HG03571 (cell line): ENCODE results near the gene SYNE2.
"Not testable (repeated sequence)": the region's sequence is repeated elsewhere in the genome, so short reads cannot be mapped to it uniquely, and the experiment has no call there.

Experiments used
- ATAC-seq: cut with Tn5 transposase; IDR thresholded peaks from one replicate; pipeline ENCODE4 v1.9.1; 2021; ENCODE audit not compliant: unreplicated experiment

SYNE2 gene

DNA sequence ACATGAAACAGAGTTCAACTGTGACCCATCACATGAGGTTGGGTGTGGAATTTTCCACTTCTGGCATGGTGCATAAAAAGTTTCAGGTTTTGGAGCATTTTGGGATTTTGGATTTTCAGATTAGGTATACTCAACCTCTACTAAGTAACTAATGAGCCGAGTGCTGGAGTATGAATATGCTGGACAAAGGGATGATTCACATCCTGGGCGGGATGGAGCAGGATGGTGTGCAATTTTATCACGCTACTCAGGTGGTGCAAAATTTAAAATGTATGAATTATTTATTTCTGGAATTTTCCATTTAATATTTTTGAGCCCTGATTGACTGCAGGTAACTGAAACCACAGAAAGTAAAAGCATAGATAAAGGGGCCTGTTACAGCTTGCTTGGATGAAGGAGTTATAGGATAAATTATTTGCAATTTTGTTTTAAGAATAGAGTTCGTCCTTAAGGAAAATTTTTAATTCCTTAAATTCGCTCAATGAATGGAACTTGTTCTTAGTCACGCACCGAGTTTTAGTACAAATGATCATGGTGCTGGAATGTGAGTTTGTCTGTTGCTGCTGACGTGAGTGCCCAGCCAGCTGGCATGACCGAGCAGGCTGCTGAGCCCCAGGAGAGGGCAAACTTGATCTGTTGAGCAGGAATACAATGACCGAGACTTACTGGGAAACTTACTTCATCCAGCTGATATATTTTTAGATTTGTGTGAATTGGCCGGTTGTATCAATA is 265.0 kb downstream of the SYNE2 start:
- ATAC-seq = no peak

DNA sequence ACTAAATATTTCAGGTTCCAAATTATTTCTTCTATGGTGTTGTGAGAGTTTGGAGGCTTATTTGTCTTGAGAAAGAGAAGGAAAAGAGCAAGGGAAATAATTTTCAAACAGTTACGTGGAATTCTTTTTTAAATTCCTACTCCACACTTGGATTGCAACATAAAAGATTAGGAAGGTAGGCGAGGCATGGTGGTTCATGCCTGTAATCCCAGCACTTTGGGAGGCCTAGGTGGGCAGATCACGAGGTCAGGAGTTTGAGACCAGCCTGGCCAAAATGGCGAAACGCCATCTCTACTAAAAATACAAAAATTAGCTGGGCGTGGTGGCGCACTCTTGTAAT is 265.6 kb downstream of the SYNE2 start:
- ATAC-seq = not testable (repeated sequence)

DNA sequence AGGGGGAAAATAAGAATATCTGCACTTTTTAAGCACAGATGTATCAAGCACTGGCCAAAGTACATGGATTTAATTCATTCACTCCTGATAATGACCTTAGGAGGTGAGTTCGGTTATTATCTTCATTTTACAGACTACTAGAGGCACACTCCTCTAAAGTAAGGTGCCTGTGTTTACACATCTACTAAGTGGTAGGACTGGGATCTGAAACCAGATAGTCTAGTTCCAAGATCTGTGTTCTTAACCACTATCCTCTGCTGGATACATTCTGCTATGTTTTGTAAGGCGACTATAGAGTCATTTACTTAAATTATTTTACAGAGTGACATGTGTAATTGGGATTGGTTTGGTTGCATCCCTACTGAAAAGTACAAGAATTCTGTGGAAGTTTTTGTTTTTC is 266.1 kb downstream of the SYNE2 start:
- ATAC-seq = no peak

DNA sequence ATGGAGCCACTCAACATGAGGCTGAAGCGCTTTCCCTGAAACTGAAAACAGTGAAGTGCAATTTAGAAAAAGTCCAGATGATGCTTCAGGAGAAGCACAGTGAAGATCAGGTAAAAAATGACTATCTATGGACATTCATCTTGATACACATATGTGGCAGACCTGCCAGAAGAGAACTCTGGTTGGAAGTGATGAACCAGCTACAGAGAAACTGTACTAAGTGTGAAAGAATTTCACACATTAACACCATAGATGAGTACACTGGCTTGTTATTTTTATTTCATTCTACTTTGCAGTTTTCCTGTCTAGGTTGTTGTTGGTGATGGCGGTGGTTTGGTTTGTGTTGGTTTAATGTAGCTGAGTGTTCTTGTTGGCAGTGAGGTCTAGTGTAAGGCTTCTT is 266.7 kb downstream of the SYNE2 start:
- ATAC-seq = no peak

DNA sequence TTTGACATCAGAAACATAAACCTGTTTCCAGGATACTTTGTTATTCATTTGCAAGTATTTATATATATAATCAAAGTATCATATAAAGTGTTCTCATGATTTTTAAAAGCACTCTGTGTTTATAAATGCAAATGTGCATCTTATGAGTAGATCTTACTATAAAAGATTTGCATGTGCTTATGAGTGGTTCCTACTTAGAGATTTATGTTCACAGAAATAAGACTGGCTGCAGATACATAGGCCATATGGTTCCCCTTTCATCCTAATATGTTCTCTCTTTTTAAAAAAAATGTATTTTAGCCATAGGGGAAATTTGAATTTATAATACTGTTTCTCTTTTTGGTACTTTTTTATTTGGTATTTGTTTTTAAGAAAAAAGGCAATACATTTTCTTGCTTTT is 267.2 kb downstream of the SYNE2 start:
- ATAC-seq = no peak

DNA sequence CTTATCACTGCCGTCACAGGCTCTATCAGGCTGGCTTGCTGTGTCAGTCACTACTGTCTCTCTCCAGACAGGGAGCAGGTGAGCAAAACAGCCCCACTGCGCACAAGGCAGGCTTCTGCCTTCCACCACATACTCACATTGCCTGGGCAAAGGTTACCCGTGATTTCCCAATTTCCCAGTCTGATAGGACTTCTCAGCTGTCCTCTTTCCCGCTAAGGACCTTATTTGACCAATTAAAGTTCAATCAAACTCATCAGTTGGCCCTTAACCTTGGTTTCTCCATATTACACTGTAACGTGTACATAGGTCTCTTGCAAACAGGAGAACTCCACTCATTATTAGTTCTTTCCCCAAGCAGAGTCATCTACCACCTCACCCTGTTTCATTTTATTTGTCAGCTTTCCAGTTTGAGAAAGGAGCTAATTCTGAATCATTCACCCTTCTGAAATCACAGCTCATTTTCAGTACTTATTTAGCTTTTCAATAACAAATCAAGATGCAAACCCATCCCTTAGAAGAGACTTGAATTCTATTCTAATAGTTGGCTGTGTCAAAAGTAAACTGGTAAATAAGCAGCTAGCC is 270.5 kb downstream of the SYNE2 start:
- ATAC-seq = no peak

DNA sequence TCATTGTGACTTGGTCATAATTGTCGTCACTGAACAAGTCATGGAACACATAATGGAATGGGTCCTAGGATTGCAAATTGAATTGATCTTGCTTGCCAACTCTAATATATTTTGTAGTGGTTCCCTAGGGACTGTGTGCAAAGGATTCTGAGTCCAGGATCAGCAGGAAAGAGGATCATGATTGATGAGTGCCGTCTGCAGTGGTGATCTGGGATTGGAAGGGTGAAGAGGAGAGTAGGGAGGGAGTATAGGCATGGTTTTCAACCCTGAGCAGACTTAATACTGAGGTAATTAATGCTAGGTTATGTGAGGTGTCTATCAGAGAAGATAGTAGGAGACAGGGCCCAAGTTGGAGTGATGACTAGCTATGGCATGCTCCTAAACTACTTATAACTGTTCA is 272.5 kb downstream of the SYNE2 start:
- ATAC-seq = no peak

DNA sequence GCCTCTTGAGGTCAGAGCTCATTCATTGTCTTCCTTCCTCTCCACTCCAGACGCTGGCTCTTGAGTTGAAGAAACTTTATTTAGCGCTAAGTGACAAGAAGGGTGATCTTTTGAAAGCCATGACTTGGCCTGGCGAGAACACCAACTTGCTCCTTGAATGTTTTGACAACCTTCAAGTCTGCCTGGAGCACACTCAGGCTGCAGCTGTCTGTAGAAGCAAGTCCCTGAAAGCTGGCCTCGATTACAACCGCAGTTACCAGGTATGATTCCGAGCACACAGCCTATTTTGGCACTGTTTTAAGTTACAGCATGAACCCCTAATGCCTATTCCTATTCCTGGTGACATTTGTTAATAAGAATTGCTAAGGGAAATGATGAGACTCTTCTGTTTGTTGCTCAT is 273.7 kb downstream of the SYNE2 start:
- ATAC-seq = no peak

DNA sequence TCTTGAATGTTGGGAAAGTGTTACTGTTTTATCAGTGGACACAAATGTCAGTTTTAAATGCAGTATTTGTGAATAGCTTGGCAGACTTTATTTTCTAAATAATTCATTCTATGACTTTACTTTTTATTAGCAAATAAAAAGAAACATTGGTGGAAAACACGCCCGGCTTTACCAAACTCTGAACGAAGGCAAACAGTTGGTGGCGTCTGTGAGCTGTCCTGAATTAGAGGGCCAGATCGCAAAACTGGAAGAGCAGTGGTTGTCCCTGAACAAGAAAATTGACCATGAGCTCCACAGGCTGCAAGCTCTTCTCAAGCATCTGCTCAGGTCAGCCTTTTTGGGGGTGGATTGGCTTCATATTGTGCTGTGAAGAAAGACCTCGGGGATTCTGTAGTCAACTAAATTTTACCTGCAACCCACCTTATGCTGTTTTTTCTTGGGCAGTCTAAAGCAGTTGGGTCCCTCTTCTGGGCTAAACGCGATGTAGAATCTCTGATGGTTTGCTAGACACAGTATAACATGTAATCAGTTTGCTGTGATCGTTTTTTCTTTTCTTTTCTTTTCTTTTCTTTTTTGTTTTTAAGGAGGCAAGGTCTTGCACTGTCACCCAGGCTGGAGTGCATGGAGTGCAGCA is 285.0 kb downstream of the SYNE2 start:
- ATAC-seq = no peak

DNA sequence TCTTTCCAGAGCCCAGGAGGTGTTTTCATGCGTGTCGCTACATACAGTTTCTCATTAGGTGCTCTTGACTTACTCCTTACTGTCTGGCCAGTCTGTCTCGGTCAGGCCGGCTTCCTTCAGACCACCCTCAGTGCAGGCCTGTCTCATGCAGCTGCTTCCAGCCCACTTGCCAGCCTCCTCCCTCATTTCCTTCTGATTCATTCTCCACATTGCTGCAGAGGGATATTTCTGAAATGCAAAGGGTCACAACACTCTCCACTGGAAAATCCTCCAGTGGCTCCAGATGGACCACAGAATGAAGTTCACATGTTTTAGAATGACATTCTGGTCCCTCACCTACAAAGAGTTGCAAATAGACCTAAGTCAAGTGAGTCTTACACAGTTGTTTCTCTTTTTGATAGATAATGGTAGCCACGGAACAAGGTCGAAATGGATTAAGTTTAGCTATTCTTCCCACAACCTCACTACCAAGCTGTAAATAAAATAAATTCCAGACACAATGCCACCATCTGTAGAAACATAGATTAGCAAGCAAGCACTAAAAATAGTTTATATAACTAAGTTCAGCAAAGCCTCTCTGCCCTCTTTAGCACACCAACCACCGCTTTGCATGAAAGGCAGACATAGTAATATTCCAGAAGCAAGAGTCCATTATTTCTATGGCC is 294.5 kb downstream of the SYNE2 start:
- ATAC-seq = no peak

DNA sequence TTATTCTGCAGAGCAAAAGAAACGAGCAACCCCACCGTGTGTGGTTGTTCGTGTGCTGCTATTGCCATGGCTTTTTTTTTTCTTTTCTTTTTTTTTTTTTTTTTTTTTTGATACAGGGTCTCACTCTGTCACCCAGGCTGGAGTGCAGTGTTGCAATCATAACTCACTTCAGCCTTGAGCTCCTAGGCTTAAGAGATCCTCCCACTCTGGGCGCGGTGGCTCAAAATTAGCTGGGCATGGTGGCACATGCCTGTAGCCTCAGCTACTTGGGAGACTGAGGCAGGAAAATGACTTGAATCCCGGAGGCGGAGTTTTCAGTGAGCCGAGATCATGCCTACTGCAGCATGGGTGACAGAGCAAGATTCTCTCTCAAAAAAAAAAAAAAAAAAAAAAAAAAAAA is 297.1 kb downstream of the SYNE2 start:
- no peak for ATAC-seq

DNA sequence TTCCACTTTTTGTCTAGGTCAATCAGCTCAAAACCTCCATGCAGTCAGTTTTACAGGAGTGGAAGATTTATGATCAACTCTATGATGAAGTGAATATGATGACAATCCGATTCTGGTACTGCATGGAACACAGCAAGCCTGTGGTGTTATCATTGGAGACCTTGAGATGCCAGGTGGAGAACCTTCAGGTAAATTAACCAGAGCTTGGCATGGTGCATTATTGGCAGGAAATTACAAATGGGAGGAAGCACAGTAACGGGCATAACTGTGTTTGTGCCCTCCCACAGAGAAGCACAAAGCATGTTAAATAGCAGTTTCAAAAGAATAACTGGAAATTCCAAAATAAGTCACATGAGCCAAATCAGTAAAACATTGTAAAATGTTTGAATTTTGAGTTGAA is 305.8 kb downstream of the SYNE2 start:
- ATAC-seq = no peak

DNA sequence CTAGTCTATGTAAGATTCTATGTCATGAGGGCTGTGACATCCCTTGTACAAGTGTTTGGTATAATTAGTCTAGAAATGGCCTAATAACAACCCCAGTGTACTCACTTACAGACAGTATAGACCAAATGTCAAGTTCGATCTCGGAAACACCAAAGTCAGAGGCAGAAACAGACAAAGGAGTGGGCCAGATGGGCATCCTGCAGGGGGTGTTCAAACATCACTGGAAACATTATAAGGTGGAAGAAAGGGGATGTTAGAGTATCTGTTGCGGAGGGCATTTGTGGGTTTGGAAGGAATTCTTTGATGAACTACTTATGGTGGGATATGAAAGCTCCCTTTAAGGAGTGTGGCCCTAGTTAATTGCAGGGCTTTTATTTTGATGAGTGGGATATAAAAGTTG is 306.8 kb downstream of the SYNE2 start:
- no peak for ATAC-seq

DNA sequence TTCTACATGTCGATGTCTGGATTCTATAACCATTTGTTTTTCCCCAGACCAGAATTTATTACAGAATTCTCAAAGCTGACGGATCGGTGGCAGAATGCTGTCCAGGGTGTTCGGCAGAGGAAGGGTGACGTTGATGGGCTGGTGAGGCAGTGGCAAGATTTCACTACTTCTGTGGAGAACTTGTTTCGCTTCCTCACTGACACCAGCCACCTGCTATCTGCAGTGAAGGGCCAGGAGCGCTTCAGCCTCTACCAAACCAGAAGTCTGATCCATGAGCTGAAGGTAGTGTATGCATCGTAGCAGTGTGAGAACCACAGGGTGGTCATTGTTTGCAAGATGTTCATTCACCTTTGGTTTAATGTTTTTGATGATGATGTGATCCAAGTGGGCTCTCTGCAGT is 317.4 kb downstream of the SYNE2 start:
- ATAC-seq = no peak

DNA sequence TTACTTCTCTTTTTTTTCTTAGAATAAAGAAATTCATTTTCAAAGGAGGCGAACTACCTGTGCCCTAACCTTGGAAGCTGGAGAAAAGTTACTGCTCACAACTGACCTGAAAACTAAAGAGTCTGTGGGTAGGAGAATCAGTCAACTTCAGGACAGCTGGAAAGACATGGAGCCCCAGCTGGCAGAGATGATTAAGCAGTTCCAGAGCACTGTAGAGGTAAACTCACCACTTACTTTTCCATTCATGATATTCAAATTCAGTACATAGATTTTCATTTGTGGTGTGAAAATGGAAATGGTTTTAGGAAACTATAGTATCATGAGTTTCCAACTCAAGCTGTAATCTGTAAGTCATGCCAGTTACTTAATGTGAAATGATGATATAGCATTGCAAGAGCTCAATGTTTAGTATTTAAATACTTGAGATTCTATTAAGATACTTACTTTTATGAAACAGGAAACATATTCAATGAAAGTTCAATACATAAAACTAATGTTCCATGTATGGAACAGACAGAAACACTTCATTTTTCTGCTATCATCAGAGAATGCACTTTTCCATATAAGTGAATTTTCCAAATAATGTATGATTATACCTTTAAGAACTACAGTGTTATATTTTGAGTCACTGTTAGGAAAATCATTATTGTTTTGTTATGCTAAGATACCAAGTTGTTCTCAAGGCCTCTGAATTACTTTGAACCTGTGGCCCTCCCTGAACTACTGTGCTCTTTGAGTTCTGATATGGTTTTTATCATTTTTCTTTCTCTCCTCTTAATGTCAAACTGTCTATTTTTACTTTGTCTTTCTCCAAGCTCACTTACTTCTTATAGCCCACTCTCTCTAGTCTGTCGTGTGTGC is 322.3 kb downstream of the SYNE2 start:
- ATAC-seq = no peak

DNA sequence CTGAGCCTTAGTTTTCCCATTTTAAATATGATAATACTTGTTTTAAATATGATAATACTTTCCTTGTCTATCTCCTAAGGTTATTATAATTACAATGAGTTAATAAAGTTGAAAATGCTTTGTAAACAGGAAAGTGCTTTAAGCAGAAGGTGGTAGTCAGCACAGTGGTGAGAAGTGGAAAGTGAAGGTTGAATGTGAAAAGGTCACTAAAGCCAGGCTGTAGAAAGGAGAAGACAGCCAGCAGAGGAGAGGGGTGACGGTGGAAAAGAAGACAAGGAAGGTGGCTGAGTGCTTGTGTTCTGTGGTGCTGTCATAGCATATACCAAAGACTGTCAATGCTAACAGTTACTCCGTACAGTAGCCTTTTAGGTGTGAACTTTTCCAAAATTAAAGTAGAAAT is 323.5 kb downstream of the SYNE2 start:
- ATAC-seq = no peak

DNA sequence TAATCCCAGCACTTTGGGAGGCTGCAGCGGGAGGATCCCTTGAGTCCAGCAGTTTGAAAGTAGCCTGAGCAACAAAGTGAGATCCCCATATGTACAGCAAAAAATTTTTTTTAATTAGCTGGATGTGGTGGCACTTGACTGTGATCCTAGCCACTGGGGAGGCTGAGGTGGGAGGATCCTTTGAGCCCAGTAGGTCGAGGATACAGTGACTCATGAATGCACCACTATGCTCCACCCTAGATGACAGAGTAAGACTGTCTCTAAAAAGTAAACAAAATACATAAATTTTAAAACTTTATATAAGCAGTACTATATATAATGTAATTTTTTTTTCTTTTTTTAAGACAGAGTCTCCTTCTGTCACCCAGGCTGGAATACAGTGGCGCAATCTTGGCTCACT is 326.0 kb downstream of the SYNE2 start:
- no peak for ATAC-seq

DNA sequence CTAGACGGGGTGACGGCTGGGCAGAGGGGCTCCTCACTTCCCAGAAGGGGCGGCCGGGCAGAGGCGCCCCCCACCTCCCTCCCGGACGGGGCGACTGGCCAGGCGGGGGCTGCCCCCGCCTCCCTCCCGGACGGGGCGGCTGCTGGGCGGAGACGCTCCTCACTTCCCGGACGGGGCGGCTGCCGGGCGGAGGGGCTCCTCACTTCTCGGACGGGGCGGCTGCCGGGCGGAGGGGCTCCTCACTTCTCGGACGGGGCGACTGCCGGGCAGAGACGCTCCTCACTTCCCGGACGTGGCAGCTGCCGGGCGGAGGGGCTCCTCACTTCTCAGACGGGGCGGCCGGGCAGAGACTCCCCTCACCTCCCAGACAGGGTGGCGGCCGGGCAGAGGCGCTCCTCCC is 330.1 kb downstream of the SYNE2 start:
- ATAC-seq = not testable (repeated sequence)

DNA sequence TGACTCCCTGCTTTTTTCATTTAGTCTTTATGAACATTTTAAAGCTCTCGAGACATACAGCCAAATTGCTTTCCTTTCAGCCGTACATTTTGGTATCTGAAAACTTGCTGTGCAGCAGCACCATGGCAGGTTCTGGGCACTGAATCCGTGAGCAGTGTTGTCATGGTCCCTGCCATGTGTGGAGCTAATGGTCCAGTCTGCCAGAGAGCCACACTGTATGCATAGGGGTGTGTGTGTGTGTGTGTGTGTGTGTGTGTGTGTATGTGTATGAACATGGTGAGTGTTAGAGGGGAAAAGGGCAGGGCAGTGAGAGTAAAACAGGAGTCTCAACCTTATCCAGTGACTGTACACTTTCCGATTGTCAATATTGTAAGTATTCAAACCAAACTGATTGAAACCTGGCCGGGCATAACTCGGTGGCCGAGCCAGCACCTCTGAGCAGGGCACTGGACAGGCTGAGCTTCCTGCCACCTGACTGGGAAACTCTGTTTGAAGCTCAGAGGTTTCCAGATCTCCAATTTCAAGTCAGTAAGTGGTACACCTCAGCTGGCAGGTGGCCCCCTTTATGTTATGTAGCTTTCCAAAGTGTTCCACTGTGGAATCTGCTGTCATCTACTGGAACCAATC is 331.4 kb downstream of the SYNE2 start:
- ATAC-seq = no peak

DNA sequence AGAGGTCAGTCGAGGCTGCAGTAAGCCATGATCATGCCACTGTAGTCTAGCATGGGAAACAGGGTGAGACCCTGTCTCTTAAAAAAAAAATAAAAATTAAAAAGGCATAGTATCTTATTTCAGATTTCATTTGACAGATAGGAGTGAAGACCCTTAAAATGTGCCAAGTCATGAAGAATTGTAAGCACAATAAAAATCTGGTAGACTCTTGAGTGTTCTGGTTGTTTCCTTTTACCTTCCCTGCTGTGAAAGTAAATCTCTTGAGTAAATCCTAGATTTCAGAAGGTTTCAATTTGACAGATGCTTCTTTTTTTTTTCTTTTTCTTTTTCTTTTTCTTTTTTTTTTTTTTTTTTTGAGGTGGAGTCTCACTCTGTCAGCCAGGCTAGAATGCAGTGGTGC is 332.4 kb downstream of the SYNE2 start:
- ATAC-seq = no peak
